ENCODE measurements around the gene FGGY.
A peak's percentile ranks its signal among the peaks of the same experiment; 100 is the strongest.
"Not testable (repeated sequence)": the region's sequence is repeated elsewhere in the genome, so short reads cannot be mapped to it uniquely, and the experiment has no call there.

FGGY gene

DNA sequence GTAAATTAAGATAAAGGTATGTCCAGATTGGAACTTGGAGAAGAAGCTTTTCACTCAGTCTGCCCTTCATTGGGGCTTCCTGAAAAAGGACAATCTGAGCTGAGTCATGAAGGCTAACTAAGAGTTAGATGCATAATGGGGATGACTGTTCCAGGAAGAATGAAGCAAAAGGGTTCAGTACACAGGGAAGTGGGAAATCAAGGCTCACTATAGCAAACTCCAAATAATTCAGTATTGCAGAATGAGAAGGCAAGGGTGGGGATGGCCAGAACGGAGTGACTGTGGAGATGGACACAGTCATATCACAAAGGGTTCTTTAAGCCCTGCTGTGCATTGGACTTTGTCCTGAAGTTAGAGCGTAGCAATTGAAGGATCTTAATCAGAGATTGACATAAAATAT, 158.3 kb downstream of the FGGY start:
- H3K4me3 ChIP-seq (ENCODE audit: low read depth, low read length): no peak overlapping the region
- no peak for DNase-seq (ENCODE audit: low read depth)

DNA sequence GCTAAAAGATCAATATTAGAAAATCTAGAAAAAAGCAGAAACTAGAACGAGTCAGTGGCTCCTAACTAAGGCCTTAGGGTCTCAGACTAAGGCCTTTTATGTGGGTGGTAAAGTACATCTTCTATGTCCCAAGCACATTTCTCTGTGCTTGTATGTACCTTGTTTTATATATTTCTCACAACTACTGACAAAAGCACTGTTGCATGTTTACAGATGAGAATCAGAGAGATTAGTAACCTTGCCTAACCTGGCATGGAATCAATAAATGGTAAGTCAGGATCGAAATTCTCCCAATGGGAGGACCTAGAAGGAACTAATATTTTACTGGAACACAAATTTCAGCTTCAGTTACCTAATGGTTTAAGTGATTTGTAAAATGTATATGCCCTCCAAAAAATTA, 160.9 kb downstream of the FGGY start:
- no peak overlapping the region for H3K4me3 ChIP-seq (ENCODE audit: low read depth, low read length)
- no peak for DNase-seq (ENCODE audit: low read depth)

DNA sequence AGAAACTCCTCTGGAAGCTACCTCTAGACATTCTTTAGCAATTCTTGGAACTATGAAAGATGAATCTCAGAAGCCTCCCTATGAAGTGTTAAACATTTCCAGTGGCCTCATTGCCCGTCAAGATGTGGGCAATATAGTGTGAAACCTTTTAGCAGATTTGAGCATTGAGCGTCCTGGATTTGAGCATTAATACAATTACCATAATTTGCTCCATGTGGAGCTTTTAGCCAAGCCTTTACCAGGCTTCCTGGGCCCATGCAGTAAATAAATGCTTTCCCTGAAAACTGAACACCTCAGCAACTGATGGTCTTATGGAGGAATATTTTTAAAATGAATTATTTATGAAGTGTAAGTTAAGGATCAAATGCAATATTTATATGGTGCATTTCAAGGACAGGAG, 162.0 kb downstream of the FGGY start:
- DNase-seq (ENCODE audit: low read depth): no peak
- no peak overlapping the region for H3K4me3 ChIP-seq (ENCODE audit: low read depth, low read length)

DNA sequence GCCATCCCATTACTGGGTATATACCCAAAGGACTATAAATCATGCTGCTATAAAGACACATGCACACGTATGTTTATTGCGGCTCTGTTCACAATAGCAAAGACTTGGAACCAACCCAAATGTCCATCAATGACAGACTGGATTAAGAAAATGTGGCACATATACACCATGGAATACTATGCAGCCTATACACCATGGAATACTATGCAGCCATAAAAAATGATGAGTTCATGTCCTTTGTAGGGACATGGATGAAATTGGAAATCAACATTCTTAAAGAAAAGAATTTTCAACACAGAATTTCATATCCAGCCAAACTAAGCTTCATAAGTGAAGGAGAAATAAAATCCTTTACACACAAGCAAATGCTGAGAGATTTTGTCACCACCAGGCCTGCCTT, 166.0 kb downstream of the FGGY start:
- H3K4me3 ChIP-seq (ENCODE audit: low read depth, low read length); DNase-seq (ENCODE audit: low read depth): not testable (repeated sequence)

DNA sequence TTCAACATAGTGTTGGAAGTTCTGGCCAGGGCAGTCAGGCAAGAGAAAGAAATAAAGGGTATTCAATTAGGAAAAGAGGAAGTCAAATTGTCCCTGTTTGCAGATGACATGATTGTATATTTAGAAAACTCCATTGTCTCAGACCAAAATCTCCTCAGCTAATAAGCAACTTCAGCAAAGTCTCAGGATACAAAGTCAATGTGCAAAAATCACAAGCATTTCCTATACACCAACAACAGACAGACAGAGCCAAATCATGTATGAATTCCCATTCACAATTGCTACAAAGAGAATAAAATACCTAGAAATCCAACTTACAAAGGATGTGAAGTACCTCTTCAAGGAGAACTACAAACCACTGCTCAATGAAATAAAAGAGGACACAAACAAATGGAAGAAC, 168.6 kb downstream of the FGGY start:
- DNase-seq (ENCODE audit: low read depth); H3K4me3 ChIP-seq (ENCODE audit: low read depth, low read length): not testable (repeated sequence)

DNA sequence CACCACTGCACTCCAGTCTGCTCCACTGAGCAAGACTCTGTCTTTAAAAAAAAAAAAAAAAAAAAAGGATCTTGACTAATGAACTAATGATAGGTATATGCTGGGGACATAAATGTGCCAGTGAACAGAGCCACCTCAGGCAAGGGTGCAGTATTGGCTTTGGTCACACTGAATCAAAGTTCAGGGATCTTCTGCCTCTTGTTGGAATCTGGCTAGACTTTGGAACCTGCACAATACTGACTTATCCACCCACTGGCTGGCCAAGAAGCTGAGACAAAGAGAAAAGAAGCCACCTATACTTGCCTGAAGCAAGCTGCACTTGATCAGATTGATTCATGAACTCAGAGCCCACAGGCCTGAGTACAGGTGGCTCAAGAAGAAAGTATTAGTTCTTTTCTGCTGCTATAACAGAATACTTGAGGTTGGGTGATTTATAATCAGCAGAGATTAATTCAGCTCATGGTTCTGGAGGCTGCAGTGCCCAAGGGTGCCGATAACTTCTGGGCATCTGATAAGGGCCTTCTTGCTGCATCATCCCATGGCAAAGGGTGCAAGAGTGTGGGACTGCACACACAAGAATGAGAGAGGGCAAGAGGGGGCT, 172.0 kb downstream of the FGGY start:
- no peak for DNase-seq (ENCODE audit: low read depth)
- no peak overlapping the region for H3K4me3 ChIP-seq (ENCODE audit: low read depth, low read length)

DNA sequence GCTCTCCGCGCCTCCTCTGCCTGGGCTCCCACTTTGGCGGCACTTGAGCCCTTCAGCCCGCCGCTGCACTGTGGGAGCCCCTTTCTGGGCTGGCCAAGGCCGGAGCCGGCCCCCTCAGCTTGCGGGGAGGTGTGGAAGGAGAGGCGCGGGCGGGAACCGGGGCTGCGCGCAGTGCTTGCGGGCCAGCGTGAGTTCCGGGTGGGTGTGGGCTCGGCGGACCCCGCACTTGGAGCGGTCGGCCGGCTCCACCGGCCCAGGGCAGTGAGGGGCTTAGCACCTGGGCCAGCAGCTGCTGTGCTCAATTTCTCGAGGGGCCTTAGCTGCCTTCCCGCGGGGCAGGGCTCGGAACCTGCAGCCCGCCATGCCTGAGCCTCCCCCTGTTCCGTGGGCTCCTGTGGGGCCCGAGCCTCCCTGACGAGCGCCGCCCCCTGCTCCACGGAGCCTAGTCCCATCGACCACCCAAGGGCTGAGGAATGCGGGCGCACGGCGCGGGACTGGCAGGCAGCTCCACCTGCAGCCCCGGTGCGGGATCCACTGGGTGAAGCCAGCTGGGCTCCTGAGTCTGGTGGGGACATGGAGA, 175.2 kb downstream of the FGGY start:
- not testable (repeated sequence) for H3K4me3 ChIP-seq (ENCODE audit: low read depth, low read length); DNase-seq (ENCODE audit: low read depth)

DNA sequence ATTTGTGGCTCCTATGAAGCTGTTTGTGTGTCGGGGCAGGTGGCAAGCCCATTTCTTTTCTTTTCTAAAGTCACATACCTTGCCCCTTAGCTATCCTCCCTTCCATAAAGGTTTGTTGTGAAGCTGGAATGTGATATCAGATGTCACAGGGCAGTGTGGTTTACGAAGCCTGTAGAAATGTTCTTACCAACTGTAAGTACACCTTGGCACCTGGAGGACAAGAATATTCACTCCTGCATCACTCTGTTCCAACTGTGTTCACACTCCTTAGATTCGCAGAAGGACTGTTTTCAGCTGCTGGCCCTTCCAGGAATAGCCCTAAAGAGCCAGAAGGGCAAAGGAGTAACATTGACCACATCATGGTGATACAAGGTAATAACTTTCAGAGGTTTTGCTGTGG, 176.9 kb downstream of the FGGY start:
- no peak overlapping the region for H3K4me3 ChIP-seq (ENCODE audit: low read depth, low read length)
- no peak for DNase-seq (ENCODE audit: low read depth)

DNA sequence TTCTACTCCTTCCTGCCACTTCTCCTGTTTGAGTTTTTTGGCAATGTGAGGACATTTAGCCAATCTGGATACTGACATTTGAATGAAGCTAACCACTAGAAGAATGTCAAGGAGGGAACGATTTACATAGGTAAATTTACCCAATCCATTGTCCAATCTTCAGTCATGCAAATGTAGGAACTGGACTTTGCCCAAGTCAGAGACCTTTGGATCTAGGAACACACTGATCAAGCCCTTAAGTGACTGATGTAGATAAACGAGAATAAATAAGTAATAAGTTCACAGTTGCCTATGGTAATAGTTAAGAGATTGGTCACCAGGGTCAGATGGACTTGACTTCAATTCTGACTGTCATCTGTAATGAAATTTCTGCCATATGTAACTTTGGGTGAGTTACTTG, 177.6 kb downstream of the FGGY start:
- no peak overlapping the region for H3K4me3 ChIP-seq (ENCODE audit: low read depth, low read length)
- no peak for DNase-seq (ENCODE audit: low read depth)

DNA sequence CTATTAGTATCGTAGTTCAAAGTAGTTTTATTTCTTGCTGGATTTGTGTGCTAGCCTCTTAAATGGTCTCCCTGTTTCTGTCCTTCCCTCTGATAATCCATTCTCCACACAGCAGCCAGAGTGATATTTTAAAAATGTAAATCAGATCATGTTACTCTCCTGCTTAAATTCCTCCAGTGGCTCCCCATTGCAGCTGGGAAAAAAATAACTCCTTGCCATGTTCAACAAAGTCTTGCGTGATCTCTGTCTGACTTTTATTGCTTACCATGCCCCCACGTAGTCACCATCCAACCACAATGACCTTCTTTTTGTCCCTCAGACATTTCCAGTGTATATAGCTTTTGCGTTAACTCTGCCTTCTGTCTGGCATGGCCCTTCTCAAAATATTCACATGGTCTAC, 178.8 kb downstream of the FGGY start:
- no peak for DNase-seq (ENCODE audit: low read depth)
- H3K4me3 ChIP-seq (ENCODE audit: low read depth, low read length): no peak overlapping the region

DNA sequence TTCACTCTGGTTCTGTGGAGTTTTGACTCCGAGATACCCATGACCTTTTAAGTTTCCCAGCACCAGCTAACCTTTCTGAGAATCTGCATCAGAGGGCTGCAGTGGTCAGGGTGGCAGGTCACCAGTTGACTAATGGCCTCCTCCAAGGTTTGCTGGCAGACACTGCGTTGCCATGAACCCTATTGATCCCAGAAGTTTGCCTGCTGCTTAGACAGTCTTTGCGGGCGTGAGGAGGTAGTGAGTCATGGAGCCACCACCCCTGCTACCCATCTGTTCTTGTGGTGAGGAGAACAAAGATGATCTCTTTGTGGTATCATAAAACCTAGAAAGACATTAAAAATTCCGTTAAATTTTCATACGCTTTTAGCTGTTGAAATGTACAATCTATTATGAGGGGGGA, 180.4 kb downstream of the FGGY start:
- peak; percentile 71 for DNase-seq (ENCODE audit: low read depth)

DNA sequence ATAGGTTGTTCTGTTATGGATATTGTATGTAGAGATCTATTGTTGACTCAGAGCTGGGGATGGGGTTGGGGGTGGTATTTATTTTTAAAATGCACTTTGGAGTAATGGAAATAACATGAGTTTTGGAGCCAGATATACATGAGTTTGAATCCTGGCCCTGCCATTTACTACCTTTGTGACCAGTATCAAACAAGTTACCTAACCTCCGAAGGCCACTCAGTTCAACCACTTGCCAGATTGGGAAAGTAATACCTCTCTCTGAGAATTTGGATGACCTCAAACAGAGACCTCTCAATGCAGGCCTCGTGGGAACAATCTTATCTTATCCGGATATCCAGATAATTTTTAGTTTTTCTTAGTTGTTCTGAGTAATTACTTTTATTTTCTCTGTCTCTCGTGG, 181.0 kb downstream of the FGGY start:
- no peak for DNase-seq (ENCODE audit: low read depth)
- no peak overlapping the region for H3K4me3 ChIP-seq (ENCODE audit: low read depth, low read length)

More for the DNA sequence above, 180.4 kb downstream of the FGGY start:
- H3K4me3 ChIP-seq (ENCODE audit: low read depth, low read length): no peak overlapping the region

DNA sequence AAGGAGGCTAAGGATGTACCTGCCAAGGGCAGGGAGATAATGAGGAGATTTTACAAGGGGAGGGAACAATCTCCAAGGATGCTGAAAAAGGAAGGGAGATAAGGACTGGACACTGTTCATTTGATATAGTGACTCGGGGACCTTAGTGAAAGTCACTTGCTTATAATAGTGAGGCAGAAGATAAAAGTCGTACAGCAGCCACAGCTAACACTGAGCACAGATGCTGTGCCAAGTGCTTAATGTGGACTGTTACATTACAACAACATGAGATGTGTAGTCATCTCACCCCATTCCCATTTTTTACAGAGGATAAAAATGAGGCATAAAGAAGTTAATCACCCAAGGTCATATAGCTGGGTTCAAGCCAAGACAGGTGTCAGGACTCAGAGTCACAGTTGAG, 181.9 kb downstream of the FGGY start:
- no peak for DNase-seq (ENCODE audit: low read depth)
- no peak overlapping the region for H3K4me3 ChIP-seq (ENCODE audit: low read depth, low read length)

DNA sequence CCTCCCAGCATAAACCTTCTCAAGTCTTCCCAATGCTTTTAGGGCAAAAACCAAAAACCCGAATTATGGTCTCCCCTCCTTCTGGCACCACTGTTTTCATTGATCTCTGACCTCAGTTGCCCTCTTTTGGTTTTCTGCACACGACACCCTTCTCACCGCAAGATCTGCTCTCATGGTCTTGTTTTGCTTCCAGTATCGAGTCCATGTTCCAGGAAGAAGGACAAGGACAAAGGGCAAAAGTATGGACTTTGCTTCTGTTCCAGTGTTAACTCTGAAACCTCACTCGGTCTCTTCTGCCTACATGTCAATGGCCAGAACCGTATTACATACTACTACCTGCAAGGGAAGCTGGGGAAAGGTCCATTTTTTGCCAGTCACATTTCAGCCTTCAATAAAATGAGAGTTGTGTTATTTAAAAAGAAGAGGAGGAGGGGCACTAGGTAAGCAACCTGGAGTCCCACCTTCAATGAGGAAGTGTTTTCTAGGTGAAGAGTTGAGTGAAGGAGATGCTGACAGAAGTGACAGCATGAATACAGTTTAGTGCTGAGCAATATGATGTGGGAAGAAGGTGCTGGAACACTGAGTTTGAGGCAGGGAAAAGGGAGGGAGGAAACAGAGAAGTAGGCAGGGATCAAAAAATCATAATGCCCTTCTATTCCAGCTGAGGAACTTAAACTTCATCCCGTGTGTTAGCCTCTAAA, 183.4 kb downstream of the FGGY start:
- no peak for DNase-seq (ENCODE audit: low read depth)
- H3K4me3 ChIP-seq (ENCODE audit: low read depth, low read length): no peak overlapping the region

DNA sequence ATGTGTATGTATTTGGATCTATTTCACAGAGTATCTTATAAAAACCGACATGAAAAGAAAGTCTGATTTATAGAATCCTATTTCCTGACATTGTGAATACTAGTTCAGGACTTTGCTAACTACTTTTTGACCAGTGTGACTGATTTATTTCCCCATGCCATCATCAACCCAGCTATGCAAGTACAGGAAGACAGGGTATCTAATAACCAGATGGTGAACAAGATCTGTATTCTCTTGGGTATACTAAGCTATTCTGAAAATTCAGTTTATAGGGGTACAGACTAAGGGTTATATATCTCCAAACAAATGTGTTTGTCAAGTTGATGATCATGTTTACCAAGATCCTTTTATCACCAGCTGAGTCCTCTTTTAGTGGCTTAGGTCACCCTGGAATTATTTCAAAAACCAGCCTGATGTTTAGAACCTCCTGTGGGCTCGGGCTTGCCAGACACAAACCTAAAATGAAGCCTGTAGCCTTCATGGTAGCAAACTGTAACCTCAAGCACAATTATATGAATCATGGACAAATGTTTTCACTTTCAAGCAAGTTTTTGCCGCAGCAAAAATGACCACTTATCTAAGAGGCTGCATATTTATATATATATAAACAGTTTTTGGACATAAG, 185.1 kb downstream of the FGGY start:
- no peak for DNase-seq (ENCODE audit: low read depth)
- H3K4me3 ChIP-seq (ENCODE audit: low read depth, low read length): no peak overlapping the region

DNA sequence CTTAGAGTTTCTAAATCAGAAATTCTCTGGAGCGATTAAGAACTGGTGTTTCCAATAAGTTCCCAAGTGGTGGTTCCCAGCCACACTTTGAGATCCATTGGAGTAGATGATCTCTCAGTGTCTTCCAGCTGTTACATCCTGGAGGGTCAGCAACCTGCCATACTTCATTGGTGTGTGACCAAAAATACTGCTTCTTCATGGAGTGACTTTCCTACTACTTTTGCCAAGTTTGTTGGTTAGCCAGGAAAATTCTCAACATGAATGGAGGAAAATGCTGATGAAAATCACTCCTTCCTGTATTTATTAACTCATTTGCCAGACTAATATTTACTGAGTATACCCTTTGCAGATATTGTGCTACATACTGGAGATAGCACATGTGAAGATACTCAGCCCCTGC, 186.1 kb downstream of the FGGY start:
- H3K4me3 ChIP-seq (ENCODE audit: low read depth, low read length): no peak overlapping the region
- DNase-seq (ENCODE audit: low read depth): no peak

DNA sequence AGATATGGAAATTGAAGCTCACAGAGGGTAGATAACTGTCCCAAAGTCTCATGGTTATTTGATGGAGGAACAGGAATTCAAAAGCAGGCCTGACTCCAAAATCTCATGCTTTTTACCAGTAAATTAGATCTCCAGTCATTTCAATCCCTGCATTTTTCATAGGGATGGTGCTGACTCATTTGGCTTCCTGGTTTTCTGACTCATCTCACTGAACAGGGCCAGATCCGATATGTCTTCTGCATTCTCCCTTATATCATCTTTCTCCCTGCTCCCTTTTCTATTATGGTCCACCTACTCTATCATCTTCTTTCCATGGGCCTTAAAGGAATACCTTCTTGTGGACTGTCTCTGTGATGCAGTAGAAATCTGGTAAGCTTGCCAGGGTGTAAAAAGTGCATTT, 187.2 kb downstream of the FGGY start:
- peak; percentile 79 for DNase-seq (ENCODE audit: low read depth)

DNA sequence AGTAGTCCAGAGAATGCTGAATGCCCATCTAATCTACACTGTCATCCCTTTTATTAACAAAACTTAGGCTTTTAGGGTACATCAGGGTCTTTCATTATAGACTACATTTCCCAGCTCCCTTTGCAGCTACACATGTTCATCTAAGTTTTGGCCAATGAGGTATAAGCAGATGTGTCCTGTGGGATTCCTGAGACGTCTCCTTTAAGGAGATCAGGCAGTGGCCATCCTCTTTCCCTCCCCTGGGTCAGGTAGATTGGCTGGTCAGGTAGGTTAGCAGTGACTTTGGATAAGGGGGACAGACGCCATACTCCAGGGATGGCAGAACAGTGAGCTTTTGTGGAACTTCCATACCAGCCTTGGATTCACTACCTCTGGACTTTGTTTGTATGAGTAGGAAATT, 188.3 kb downstream of the FGGY start:
- no peak for DNase-seq (ENCODE audit: low read depth)
- no peak overlapping the region for H3K4me3 ChIP-seq (ENCODE audit: low read depth, low read length)

More for the DNA sequence above, 187.2 kb downstream of the FGGY start:
- no peak overlapping the region for H3K4me3 ChIP-seq (ENCODE audit: low read depth, low read length)

DNA sequence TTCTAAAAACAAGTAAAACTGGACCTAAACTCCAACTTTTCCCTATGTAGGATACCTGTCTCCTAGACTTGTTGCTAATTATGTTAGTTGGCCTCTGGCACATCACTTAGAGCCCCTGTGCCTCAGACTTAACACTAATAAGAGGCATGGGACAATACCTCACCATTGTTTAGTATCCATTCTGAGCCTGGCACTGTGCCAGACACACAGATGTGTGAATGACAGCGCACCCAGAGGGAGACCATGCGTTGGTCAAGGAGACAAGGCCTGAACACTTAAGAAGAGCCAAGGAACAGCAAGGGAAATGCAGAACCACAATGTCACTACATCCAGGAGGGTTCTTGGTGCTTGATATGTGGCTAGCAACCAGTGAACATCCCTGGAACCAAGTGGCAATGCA, 189.1 kb downstream of the FGGY start:
- no peak for DNase-seq (ENCODE audit: low read depth)
- no peak overlapping the region for H3K4me3 ChIP-seq (ENCODE audit: low read depth, low read length)

DNA sequence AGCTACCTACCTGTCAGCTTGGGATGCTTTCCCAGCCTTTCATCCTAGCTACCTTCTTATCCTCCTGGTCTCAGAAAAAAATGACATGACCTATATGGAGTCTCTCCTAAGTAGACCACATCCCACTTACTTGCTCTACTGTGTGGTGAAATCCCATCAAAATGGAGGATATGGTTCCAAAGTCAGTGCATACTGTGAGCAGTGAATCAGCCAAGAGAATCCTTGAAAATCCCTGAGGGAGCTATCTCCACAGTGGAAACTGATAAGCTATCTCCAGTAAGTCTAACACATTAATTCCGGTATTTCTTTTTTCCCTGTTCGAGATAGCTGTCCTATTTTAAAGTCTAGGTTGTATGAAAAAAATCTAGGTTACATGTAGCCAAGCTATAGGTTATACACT, 189.7 kb downstream of the FGGY start:
- no peak for DNase-seq (ENCODE audit: low read depth)

More for the DNA sequence above, 189.7 kb downstream of the FGGY start:
- H3K4me3 ChIP-seq (ENCODE audit: low read depth, low read length): no peak overlapping the region
